IgD-negative memory B cell (primary cell): ENCODE measurements around the gene RAB17. TPM values are rescaled to one million over a fixed set of nuclear protein-coding genes. Genes with fewer than 3 reads are reported as not detected.

ENCODE experiments used
- H3K27ac Mint-ChIP-seq, 3 donors: one replicate each; pipeline ENCODE4 v1.8.0; 2020 to 2022; ENCODE audit warnings: mild to moderate bottlenecking in 3 of 3, mixed read lengths in 3 of 3, moderate library complexity in 1 of 3
- H3K27me3 Mint-ChIP-seq: one replicate; pipeline ENCODE4 v1.8.0; 2021; ENCODE audit warnings: mixed read lengths
- H3K36me3 Mint-ChIP-seq: one replicate; pipeline ENCODE4 v1.8.0; 2020; ENCODE audit warnings: mild to moderate bottlenecking, mixed read lengths
- H3K4me1 Mint-ChIP-seq, 3 donors: one replicate each; pipeline ENCODE4 v1.8.0; 2020 to 2022; ENCODE audit warnings: mixed read lengths in 3 of 3, mild to moderate bottlenecking in 1 of 3
- H3K4me3 Mint-ChIP-seq, 4 donors: one replicate each; pipeline ENCODE4 v1.8.0; 2020 to 2022; ENCODE audit warnings: mild to moderate bottlenecking in 4 of 4, mixed read lengths in 4 of 4, moderate library complexity in 3 of 4
- H3K9me3 Mint-ChIP-seq, 3 donors: one replicate each; pipeline ENCODE4 v1.8.0; 2020 to 2021; ENCODE audit warnings: mixed read lengths in 3 of 3, mild to moderate bottlenecking in 1 of 3
- polyA plus RNA-seq: library from polyadenylated mRNA; unstranded; fragments of 300-500 nt; fragmentation: Illumina TruSeq; gene quantifications from one replicate; pipeline ENCODE4 v1.2.3, GENCODE V29; 2021

Gene RAB17
- polyA plus RNA-seq, 1 donor from 2014 or later: not detected

GRCh38 chr2:237555560-237555959 lies 35.0 kb downstream of the RAB17 start:
- Mint-ChIP-seq H3K9me3 (peaks cover 5 to 15% (median 7%) of the 10 kb centered on the region in 3 donors), H3K4me1 (no peaks in the 10 kb centered on the region), H3K27ac (no peak overlapping the region), H3K36me3 (no peaks in the 10 kb centered on the region), H3K4me3 (no peak overlapping the region), H3K27me3 (peaks cover 12% of the 10 kb centered on the region)

DNA sequence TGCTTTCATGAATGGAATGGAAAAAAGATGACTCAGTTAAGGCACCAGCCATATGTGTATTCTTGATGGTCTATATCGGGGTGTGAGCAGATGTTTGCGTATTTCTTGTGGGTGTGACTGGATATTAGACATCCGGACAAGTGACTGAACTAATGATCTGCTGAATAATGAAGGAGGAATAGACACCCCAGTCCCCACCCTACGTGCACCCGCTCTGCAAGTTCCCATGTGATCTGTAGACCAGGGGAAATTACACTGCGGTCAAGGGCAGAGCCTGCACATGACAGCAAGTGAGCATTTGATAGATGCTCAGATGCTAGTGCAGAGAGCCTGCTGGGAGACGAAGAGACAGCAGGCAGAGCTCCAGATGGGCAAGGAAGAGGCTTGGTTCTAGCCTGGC lies 36.6 kb downstream of the RAB17 start:
- Mint-ChIP-seq H3K36me3 (no peaks in the 10 kb centered on the region), H3K4me1 (no peaks in the 10 kb centered on the region), H3K4me3 (no peak overlapping the region), H3K9me3 (peaks cover 5 to 15% (median 7%) of the 10 kb centered on the region in 3 donors), H3K27ac (no peak overlapping the region), H3K27me3 (peaks cover 3% of the 10 kb centered on the region)

DNA sequence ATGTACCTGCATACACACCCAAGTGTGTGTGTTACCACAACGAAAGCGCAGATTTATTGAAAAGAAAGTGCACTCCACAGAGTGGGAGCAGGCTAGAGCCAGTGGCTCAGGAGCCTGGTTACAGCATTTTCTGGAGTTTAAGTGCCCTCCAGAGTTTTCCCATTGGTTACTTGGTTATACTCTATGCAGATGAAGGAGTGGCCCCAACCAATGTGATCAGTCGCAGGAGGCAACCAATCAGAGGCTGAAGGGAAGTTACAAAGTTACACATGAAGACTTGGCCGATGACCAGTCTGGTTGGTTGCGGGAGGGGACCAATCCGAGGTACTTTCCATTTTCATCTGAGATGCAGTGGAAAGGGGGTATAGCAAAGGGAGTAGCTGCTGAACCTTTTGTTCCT lies 37.6 kb downstream of the RAB17 start:
- Mint-ChIP-seq H3K27me3 (peaks cover 2% of the 10 kb centered on the region), H3K36me3 (no peaks in the 10 kb centered on the region), H3K4me1 (no peaks in the 10 kb centered on the region), H3K4me3 (no peak overlapping the region), H3K27ac (no peak overlapping the region), H3K9me3 (peaks cover 5 to 15% (median 7%) of the 10 kb centered on the region in 3 donors)

DNA sequence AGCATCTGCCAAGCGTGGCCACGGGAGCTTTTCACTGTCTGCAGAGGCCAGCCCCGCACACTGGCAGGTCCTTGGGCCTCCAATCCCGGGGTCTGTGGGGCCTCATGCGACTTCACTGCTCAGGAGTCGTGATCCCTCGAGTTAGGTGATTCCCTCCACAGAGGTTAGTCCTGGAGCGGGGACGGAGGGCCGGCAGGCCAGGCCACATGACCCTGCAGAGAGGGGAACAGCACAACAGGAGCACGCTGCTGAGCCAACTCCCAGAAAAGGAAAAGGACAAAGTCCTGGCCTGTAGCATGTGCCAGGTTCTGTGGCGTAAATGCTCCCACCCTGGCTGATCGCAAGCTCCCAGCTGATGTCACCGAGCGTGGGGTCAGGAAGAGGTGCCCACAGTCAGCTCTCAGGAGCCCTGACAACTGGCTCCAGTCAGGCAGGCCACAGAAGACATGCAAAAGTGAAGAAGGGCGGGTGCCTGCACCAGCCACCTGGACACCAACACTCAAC lies 39.4 kb downstream of the RAB17 start:
- H3K27me3 Mint-ChIP-seq: peaks cover 1% of the 10 kb centered on the region
- H3K4me1 Mint-ChIP-seq: no peaks in the 10 kb centered on the region
- H3K27ac Mint-ChIP-seq: no peak overlapping the region
- H3K4me3 Mint-ChIP-seq: no peak overlapping the region
- peaks cover 3 to 8% (median 5%) of the 10 kb centered on the region in 3 donors for H3K9me3 Mint-ChIP-seq
- H3K36me3 Mint-ChIP-seq: no peaks in the 10 kb centered on the region

DNA sequence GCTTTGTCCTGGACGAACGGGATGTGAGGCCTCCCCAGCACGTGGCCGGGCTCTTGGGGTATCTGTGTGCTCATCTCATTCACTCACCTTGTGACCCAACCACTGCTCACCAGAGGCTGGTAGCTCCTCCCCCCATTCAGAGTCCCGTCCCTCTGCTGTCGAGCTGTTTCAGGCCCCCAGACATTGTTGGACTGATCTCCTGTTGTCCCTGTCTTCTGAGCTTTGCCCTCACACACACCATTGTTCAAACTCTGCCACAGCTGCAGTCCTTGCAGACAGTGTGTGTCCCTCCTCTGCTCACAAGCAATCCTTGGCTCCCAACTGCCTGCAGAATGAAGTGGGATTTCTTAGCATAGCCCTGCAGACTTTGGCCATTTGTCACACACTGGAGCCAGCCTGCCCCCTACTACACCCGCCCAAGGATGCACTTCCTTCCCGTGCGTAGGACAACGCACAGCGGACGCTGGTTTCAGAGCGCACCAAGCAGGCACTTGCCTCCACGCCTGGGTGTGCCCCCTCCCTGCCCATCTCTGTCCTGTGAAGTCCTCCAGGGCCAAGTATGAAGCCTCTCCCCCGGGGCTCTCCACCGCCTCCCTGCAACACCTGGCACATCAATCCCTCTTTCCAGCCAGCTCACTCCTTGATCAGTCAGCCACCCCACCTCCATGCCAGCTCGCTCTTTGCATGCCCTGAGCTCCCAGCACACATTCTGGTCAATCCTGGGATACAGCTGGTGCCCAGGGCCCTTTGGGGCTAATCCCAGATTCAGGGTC lies 40.7 kb downstream of the RAB17 start:
- H3K4me3 Mint-ChIP-seq: no peak overlapping the region
- no peak overlapping the region for H3K27ac Mint-ChIP-seq
- peaks cover 0 to 5% (median 3%) of the 10 kb centered on the region in 3 donors for H3K9me3 Mint-ChIP-seq

GRCh38 chr2:237549216-237549615 lies 41.3 kb downstream of the RAB17 start:
- Mint-ChIP-seq H3K4me1 (no peaks in the 10 kb centered on the region), H3K27ac (no peak overlapping the region), H3K27me3 (no peaks in the 10 kb centered on the region), H3K36me3 (no peaks in the 10 kb centered on the region), H3K9me3 (peaks cover 0 to 5% (median 0%) of the 10 kb centered on the region in 3 donors), H3K4me3 (no peak overlapping the region)

More for the DNA sequence above, 40.7 kb downstream of the RAB17 start:
- Mint-ChIP-seq H3K27me3 (no peaks in the 10 kb centered on the region), H3K4me1 (no peaks in the 10 kb centered on the region), H3K36me3 (no peaks in the 10 kb centered on the region)

GRCh38 chr2:237547841-237548416 lies 42.6 kb downstream of the RAB17 start:
- H3K4me3 Mint-ChIP-seq: no peak overlapping the region
- H3K4me1 Mint-ChIP-seq: no peaks in the 10 kb centered on the region
- H3K27ac Mint-ChIP-seq: no peak overlapping the region
- no peaks in the 10 kb centered on the region for H3K27me3 Mint-ChIP-seq
- H3K36me3 Mint-ChIP-seq: no peaks in the 10 kb centered on the region
- peaks cover 0 to under 1% (median 0%) of the 10 kb centered on the region in 3 donors for H3K9me3 Mint-ChIP-seq

- H3K4me3 Mint-ChIP-seq: no peak overlapping the region
- H3K4me1 Mint-ChIP-seq: no peaks in the 10 kb centered on the region
- H3K9me3 Mint-ChIP-seq: no peaks in the 10 kb centered on the region
- no peaks in the 10 kb centered on the region for H3K36me3 Mint-ChIP-seq
- no peaks in the 10 kb centered on the region for H3K27me3 Mint-ChIP-seq
- no peak overlapping the region for H3K27ac Mint-ChIP-seq
Measured at GRCh38 chr2:237546876-237547395, 43.6 kb downstream of the RAB17 start.

GRCh38 chr2:237546040-237546875 lies 44.3 kb downstream of the RAB17 start:
- no peaks in the 10 kb centered on the region for H3K27me3 Mint-ChIP-seq
- H3K4me1 Mint-ChIP-seq: no peaks in the 10 kb centered on the region
- no peaks in the 10 kb centered on the region for H3K36me3 Mint-ChIP-seq
- H3K27ac Mint-ChIP-seq: no peak overlapping the region
- H3K4me3 Mint-ChIP-seq: no peak overlapping the region
- no peaks in the 10 kb centered on the region for H3K9me3 Mint-ChIP-seq

- no peaks in the 10 kb centered on the region for H3K9me3 Mint-ChIP-seq
- H3K27ac Mint-ChIP-seq: no peak overlapping the region
- H3K4me3 Mint-ChIP-seq: no peak overlapping the region
- H3K4me1 Mint-ChIP-seq: no peaks in the 10 kb centered on the region
- H3K27me3 Mint-ChIP-seq: peaks cover 6% of the 10 kb centered on the region
- no peaks in the 10 kb centered on the region for H3K36me3 Mint-ChIP-seq
Measured at GRCh38 chr2:237542001-237542704, 48.4 kb downstream of the RAB17 start.

DNA sequence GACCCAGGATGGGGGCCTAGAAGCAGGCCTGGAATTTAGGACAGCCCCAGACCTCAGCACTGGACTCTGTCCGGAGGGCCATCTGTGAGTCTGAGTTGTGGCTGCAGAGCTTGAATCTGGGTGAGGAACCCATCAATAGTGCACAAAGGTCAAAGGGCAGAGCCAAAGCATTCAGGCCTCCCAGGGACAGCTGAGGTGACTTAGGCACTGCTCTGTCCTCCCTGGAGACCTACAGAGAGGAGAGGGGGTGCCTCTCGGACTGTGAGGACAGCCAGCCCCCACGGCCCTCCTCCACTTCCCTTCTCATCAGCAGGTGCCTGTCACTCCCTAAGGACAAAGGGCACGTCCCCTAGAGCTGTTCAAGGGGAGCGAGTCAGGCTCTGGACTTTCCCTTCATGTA lies 49.3 kb downstream of the RAB17 start:
- no peaks in the 10 kb centered on the region for H3K4me1 Mint-ChIP-seq
- H3K9me3 Mint-ChIP-seq: no peaks in the 10 kb centered on the region
- peaks cover 7% of the 10 kb centered on the region for H3K27me3 Mint-ChIP-seq
- no peak overlapping the region for H3K27ac Mint-ChIP-seq
- no peak overlapping the region for H3K4me3 Mint-ChIP-seq
- H3K36me3 Mint-ChIP-seq: no peaks in the 10 kb centered on the region

GRCh38 chr2:237540823-237541222 lies 49.7 kb downstream of the RAB17 start:
- Mint-ChIP-seq H3K36me3 (no peaks in the 10 kb centered on the region), H3K27ac (no peak overlapping the region), H3K9me3 (no peaks in the 10 kb centered on the region), H3K27me3 (peaks cover 7% of the 10 kb centered on the region), H3K4me3 (no peak overlapping the region), H3K4me1 (no peaks in the 10 kb centered on the region)

DNA sequence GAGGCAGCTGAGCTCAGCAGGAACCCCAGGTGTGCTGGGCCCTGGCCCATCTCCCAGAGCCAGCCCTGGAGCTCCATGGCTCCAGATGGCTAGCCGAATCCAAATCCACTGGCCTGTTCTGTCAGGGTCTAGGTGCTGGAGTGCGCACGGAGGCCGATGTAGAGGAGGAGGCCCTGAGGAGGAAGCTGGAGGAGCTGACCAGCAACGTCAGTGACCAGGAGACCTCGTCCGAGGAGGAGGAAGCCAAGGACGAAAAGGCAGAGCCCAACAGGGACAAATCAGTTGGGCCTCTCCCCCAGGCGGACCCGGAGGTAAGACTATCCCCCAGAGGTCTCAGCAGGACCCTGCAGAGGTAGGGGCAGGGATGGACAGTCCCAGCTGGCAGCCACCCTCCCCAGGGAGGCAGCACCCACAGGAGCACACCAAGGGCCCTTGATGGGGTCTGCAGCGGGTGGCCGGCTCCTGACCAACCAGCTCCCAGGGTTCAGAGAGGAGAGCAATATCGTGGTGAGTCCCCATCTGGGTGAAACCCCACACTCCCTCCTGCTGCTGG lies 50.2 kb downstream of the RAB17 start:
- no peak overlapping the region for H3K4me3 Mint-ChIP-seq
- H3K9me3 Mint-ChIP-seq: no peaks in the 10 kb centered on the region
- H3K27me3 Mint-ChIP-seq: peaks cover 7% of the 10 kb centered on the region
- no peaks in the 10 kb centered on the region for H3K4me1 Mint-ChIP-seq
- H3K27ac Mint-ChIP-seq: no peak overlapping the region
- H3K36me3 Mint-ChIP-seq: no peaks in the 10 kb centered on the region

- Mint-ChIP-seq H3K4me1 (no peaks in the 10 kb centered on the region), H3K36me3 (no peaks in the 10 kb centered on the region), H3K4me3 (no peak overlapping the region), H3K9me3 (no peaks in the 10 kb centered on the region), H3K27me3 (peaks cover 7% of the 10 kb centered on the region), H3K27ac (peak overlapping the region in 1 of 3 donors; percentile 23)
Measured at GRCh38 chr2:237539681-237540080, 50.9 kb downstream of the RAB17 start.
